Natural killer cell (primary cell): ENCODE data around the gene TPSAB1. TPM values are rescaled to one million over a fixed set of nuclear protein-coding genes. Genes with fewer than 3 reads are reported as not detected.

ENCODE experiments used
- ATAC-seq, 3 donors: fragments of 150-1000 bp in 2 of 3; fragments of 200-7000 bp in 1 of 3; cut with Tn5 transposase; 1 replicate in 1 of 3; 2 replicates in 2 of 3; pipeline ENCODE4 v1.10.0; 2021; ENCODE audit warnings: mild to moderate bottlenecking in 2 of 3, moderate library complexity in 2 of 3
- DNase-seq, 2 donors: peaks; one replicate each; pipeline versions ENCODE4 v3.0.0 to v3.0.0-alpha.2; 2013 to 2021; ENCODE audit warnings: mixed read lengths in 1 of 2
- H3K27ac ChIP-seq: one replicate; pipeline ENCODE4 v1.5.1; 2013; ENCODE audit warnings: mild to moderate bottlenecking, low read length
- H3K27me3 ChIP-seq: one replicate; pipeline ENCODE4 v1.6.1; 2013; ENCODE audit warnings: low read length; ENCODE audit not compliant: control insufficient read depth, insufficient read depth
- H3K36me3 ChIP-seq: one replicate; pipeline ENCODE4 v1.6.1; 2013; ENCODE audit warnings: low read length; ENCODE audit not compliant: control insufficient read depth, insufficient read depth
- H3K4me1 ChIP-seq: one replicate; pipeline ENCODE4 v1.6.1; 2013; ENCODE audit warnings: low read length; ENCODE audit not compliant: control insufficient read depth, insufficient read depth
- H3K4me3 ChIP-seq: one replicate; pipeline ENCODE4 v1.5.1; 2013; ENCODE audit warnings: low read length
- H3K9me3 ChIP-seq: one replicate; pipeline ENCODE4 v1.6.1; 2013; ENCODE audit warnings: low read length; ENCODE audit not compliant: control insufficient read depth, insufficient read depth
- H3K27ac Mint-ChIP-seq, 2 donors: one replicate each; pipeline ENCODE4 v1.8.0; 2022; ENCODE audit warnings: mild to moderate bottlenecking in 2 of 2, mixed read lengths in 2 of 2, moderate library complexity in 1 of 2
- H3K27me3 Mint-ChIP-seq, 2 donors: one replicate each; pipeline ENCODE4 v1.8.0; 2022; ENCODE audit warnings: low read depth in 2 of 2, mixed read lengths in 2 of 2
- H3K36me3 Mint-ChIP-seq: one replicate; pipeline ENCODE4 v1.8.0; 2022; ENCODE audit warnings: mixed read lengths
- H3K4me1 Mint-ChIP-seq, 2 donors: one replicate each; pipeline ENCODE4 v1.8.0; 2022; ENCODE audit warnings: mixed read lengths in 2 of 2
- H3K4me3 Mint-ChIP-seq: one replicate; pipeline ENCODE4 v1.8.0; 2022; ENCODE audit warnings: mild to moderate bottlenecking, moderate library complexity, mixed read lengths
- H3K9me3 Mint-ChIP-seq, 2 donors: one replicate each; pipeline ENCODE4 v1.8.0; 2022; ENCODE audit warnings: mixed read lengths in 2 of 2
- WGBS: methylation state at CpG from one replicate; pipeline ENCODE4 v1.1.7; 2013; ENCODE audit warnings: missing lambda C conversion rate; ENCODE audit not compliant: insufficient coverage; 5-methylcytosine and 5-hydroxymethylcytosine counted together
- intact Hi-C: fragments of 100-400 bp; cut with micrococcal nuclease; formaldehyde crosslinking; loops from one replicate; pipeline ENCODE4 v1.14.2; 2022
- total RNA-seq, 4 donors: library from RNA; stranded (reverse); fragments of 120-200 nt in 1 of 4; gene quantifications; one replicate each; pipeline versions ENCODE4 v1.2.3 to v1.2.4, GENCODE V29; 2013 to 2022
- TF ChIP-seq, protein P1 (sequence below): fragments of 200-600 bp; IDR thresholded peaks from one replicate; pipeline ENCODE4 v1.8.0; 2022; ENCODE audit warnings: antibody characterized with exemption

The TPSAB1 gene
- total RNA-seq, 3 donors from 2014 or later (not counting 1 experiment from before 2014, with no cell fraction given) = 0.82 to 13.4 TPM; not detected in 1

DNA sequence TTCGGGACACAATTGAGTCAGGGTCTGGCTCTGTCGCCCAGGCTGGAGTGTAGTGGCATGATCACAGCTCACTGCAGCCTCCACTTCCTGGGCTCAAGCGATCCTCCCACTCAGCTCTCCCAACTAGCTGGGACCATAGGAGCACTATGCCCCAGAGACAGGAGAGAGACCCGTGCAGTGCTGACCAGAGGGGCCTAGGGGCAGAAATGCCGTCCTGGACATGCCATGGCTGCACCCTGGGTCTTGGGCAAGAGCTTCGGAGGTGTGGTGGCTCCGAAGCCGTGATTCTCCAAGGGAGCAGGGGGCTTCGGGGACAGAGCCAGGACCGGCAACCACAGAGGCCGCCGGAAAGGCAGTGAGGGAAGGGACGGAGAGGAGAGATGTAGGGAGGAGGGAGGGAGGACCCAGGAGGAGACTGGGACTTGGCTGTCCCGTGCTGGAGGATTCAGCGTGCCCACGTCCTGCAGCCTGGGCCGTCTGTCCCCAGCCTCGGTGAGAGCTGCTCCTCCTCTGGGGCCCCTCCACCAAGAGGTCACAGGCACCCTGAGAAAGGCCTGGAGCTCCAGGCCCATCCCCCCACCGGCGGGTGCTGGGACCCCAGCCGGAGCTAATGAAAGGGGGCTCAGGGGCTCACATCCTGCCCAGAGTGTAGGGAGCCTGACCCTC lies 37.2 kb downstream of the TPSAB1 start:
- DNase-seq = no peak
- peaks cover 5% of the 10 kb centered on the region for H3K4me1 ChIP-seq
- peaks cover 0 to 4% of the 10 kb centered on the region in 2 donors for H3K4me1 Mint-ChIP-seq
- WGBS = 67% methylated on average over 21 of the region's 21 CpGs
- intact Hi-C loops = no loop called here
- H3K4me3 ChIP-seq = no peak overlapping the region
- TF ChIP-seq, protein P1, sequence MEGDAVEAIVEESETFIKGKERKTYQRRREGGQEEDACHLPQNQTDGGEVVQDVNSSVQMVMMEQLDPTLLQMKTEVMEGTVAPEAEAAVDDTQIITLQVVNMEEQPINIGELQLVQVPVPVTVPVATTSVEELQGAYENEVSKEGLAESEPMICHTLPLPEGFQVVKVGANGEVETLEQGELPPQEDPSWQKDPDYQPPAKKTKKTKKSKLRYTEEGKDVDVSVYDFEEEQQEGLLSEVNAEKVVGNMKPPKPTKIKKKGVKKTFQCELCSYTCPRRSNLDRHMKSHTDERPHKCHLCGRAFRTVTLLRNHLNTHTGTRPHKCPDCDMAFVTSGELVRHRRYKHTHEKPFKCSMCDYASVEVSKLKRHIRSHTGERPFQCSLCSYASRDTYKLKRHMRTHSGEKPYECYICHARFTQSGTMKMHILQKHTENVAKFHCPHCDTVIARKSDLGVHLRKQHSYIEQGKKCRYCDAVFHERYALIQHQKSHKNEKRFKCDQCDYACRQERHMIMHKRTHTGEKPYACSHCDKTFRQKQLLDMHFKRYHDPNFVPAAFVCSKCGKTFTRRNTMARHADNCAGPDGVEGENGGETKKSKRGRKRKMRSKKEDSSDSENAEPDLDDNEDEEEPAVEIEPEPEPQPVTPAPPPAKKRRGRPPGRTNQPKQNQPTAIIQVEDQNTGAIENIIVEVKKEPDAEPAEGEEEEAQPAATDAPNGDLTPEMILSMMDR = no peak
- no peaks in the 10 kb centered on the region for H3K27me3 ChIP-seq
- no peak overlapping the region for H3K4me3 Mint-ChIP-seq
- H3K36me3 Mint-ChIP-seq = no peaks in the 10 kb centered on the region
- no peak for ATAC-seq
- H3K9me3 ChIP-seq = no peaks in the 10 kb centered on the region
- no peak overlapping the region for H3K27ac ChIP-seq
- no peaks in the 10 kb centered on the region for H3K36me3 ChIP-seq
- no peak overlapping the region for H3K27ac Mint-ChIP-seq
- H3K27me3 Mint-ChIP-seq = peaks cover 0 to 12% of the 10 kb centered on the region in 2 donors
- H3K9me3 Mint-ChIP-seq = no peaks in the 10 kb centered on the region

DNA sequence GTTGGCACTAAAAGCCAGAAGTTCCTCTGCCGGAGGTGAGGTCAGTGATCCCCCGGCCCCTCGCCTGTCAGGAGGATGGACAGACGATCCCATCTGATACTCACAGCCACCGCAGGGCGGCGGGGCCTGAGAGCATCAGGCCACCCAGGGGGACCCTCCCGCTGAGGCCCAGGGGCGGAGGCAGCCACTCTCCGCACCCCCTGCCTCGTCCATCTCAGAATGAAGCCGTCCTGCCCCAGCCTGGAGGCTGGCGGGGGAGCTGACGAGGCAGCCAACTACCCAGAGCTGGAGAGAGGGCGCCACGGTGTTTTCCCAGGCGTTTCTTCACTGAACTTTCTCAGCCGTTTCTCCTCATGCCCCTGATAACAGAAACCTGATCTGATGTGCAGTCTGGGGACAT lies 38.0 kb downstream of the TPSAB1 start:
- no peaks in the 10 kb centered on the region for H3K27me3 ChIP-seq
- ATAC-seq (no peak), DNase-seq (no peak)
- Mint-ChIP-seq H3K4me3 (no peak overlapping the region), H3K27ac (no peak overlapping the region), H3K9me3 (no peaks in the 10 kb centered on the region), H3K4me1 (no peaks in the 10 kb centered on the region), H3K36me3 (no peaks in the 10 kb centered on the region), H3K27me3 (peaks cover 0 to 9% of the 10 kb centered on the region in 2 donors)
- TF ChIP-seq, protein P1 = no peak
- no peak overlapping the region for H3K4me3 ChIP-seq
- WGBS = 46% methylated on average over 18 of the region's 18 CpGs
- intact Hi-C loops = no loop called here
- H3K36me3 ChIP-seq = no peaks in the 10 kb centered on the region
- no peak overlapping the region for H3K27ac ChIP-seq
- H3K4me1 ChIP-seq = peaks cover 5% of the 10 kb centered on the region
- no peaks in the 10 kb centered on the region for H3K9me3 ChIP-seq

DNA sequence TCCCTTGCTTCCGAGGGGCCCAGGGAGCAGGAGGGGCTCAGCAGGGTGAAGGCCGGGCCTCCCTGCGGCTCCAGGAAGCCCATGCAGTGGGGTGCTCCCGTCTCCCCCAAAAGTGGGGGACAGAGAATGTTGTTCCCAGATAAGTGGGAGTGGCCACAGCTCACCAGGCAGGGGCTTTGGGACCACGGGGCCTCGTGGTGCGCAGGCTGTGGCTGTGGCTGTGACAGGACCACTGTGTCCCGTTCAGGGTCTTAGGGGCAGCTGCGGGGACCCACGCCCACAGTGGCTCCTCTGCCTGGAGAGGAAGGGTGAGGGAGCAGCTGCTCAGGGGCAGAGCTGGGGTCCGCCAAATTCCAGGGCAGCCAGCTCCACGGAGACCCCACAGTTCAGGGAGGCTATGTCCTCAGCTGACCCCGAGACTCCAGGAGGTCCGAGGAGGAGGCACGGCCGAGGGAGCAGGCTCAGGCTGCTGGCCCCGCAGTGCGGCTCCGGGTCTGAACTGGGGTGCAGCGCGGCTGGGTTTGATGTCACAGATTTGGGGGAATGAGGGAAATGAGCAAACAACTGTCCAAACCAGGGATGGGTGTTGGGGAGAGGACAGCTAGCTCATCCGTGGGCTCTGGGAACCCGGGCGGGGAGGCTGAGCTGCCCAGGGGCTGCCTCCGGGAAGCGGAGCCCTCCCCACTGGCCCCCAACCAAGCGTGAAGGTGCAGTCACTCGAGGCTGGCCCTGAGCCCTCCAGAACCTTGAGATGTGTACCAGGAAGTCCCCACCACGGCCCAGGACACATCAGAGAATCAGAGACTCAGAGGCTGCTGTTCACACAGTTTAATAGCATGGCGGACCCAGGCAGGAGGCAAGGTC lies 38.8 kb downstream of the TPSAB1 start:
- Histone ChIP-seq H3K27me3 (no peaks in the 10 kb centered on the region), H3K4me1 (peaks cover 5% of the 10 kb centered on the region), H3K9me3 (no peaks in the 10 kb centered on the region), H3K27ac (no peak overlapping the region), H3K4me3 (no peak overlapping the region), H3K36me3 (no peaks in the 10 kb centered on the region)
- Mint-ChIP-seq H3K4me1 (no peaks in the 10 kb centered on the region), H3K36me3 (no peaks in the 10 kb centered on the region), H3K27ac (no peak overlapping the region), H3K9me3 (no peaks in the 10 kb centered on the region), H3K27me3 (peaks cover 0 to 9% of the 10 kb centered on the region in 2 donors), H3K4me3 (no peak overlapping the region)
- ATAC-seq (no peak), DNase-seq (no peak)
- intact Hi-C loops = no loop called here
- TF ChIP-seq, protein P1 = no peak
- 79% methylated on average over 30 of the region's 30 CpGs for WGBS
